ENCODE data around the gene POLA2. TPM values are rescaled to one million over a fixed set of nuclear protein-coding genes. Genes with fewer than 3 reads are reported as not detected.

POLA2 gene
- polyA plus RNA-seq, 3 donors = 4.0 to 8.3 (median 5.2) TPM

DNA sequence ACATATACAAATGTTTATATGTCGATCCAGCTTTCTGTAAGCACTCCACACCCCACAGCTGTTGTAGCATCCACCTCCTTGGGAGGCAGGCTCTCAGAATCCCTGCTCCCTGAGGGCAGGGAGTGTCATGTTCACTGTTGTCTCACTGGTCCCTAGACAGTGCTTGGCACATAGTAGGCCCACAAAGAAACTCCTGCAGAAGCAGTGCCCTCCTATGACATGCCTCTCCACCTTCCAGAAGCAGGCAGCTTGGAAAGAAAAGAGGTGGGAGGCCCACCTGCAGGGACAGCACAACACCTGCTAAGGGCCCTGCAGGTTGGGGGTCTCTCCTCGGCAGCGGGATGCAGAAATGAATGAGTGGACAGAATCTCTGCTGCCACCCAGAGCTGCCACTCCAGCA lies 41.8 kb downstream of the POLA2 start:
- no peak overlapping the region for H3K27ac Mint-ChIP-seq
- peaks cover 26% of the 10 kb centered on the region for H3K4me1 Mint-ChIP-seq
- H4K20me1 ChIP-seq (ENCODE audit: insufficient read depth, low read length) = no peaks in the 10 kb centered on the region
- H3K9me3 ChIP-seq (replicated peaks in 1 of 2; ENCODE audit: control insufficient read depth in 1 of 2, insufficient read depth in 1 of 2, low read length in 2 of 2) = no peaks in the 10 kb centered on the region
- DNase-seq = no peak
- H3K36me3 Mint-ChIP-seq = peaks cover 29 to 36% of the 10 kb centered on the region in 2 donors
- no peak overlapping the region for H3K4me3 Mint-ChIP-seq
- WGBS (ENCODE audit: insufficient coverage) = no CpG with 5 or more reads among the region's 3 CpGs
- no peak overlapping the region for H3K4me2 ChIP-seq (replicated peaks; ENCODE audit: extremely low read depth, low read length, poor library complexity, severe bottlenecking)
- H3K27me3 Mint-ChIP-seq (ENCODE audit: low read depth in 3 of 3) = peaks cover 2 to 5% (median 3%) of the 10 kb centered on the region in 3 donors
- no peaks in the 10 kb centered on the region for H3K79me2 ChIP-seq (ENCODE audit: insufficient read depth, low read length)
- H3K27me3 ChIP-seq (ENCODE audit: control insufficient read depth in 2 of 2, insufficient read depth in 2 of 2, low read length in 2 of 2) = no peaks in the 10 kb centered on the region
- no peak overlapping the region for H2AFZ ChIP-seq (ENCODE audit: insufficient read depth, low read depth, low read length, poor library complexity, severe bottlenecking)
- no peak overlapping the region for H3K9ac ChIP-seq (ENCODE audit: insufficient read depth, low read length, poor library complexity, severe bottlenecking)
- H3K4me3 ChIP-seq (replicated peaks in 1 of 3; ENCODE audit: low read depth in 2 of 3, low read length in 3 of 3) = no peak overlapping the region
- H3K27ac ChIP-seq (ENCODE audit: low read depth in 1 of 2, low read length in 2 of 2) = no peak overlapping the region
- intact Hi-C loops (cut with micrococcal nuclease) = no loop called here
- H3K4me1 ChIP-seq (ENCODE audit: control insufficient read depth in 1 of 2, insufficient read depth in 2 of 2, low read length in 2 of 2) = peaks cover 18 to 29% of the 10 kb centered on the region in 2 donors
- peaks cover 0 to 5% (median 0%) of the 10 kb centered on the region in 7 donors for H3K9me3 Mint-ChIP-seq
- TF ChIP-seq CTCF (IDR thresholded peaks at IDR 0.05) = no peak
- H3K36me3 ChIP-seq (replicated peaks in 1 of 2; ENCODE audit: control insufficient read depth in 1 of 2, insufficient read depth in 2 of 2, low read length in 2 of 2) = peaks cover 2 to 14% of the 10 kb centered on the region in 2 donors

- Histone ChIP-seq H3K4me3 (replicated peaks in 1 of 3; ENCODE audit: low read depth in 2 of 3, low read length in 3 of 3) (no peak overlapping the region), H4K20me1 (ENCODE audit: insufficient read depth, low read length) (no peaks in the 10 kb centered on the region), H3K79me2 (ENCODE audit: insufficient read depth, low read length) (no peaks in the 10 kb centered on the region), H2AFZ (ENCODE audit: insufficient read depth, low read depth, low read length, poor library complexity, severe bottlenecking) (no peak overlapping the region), H3K9ac (ENCODE audit: insufficient read depth, low read length, poor library complexity, severe bottlenecking) (no peak overlapping the region), H3K9me3 (replicated peaks in 1 of 2; ENCODE audit: control insufficient read depth in 1 of 2, insufficient read depth in 1 of 2, low read length in 2 of 2) (no peaks in the 10 kb centered on the region), H3K36me3 (replicated peaks in 1 of 2; ENCODE audit: control insufficient read depth in 1 of 2, insufficient read depth in 2 of 2, low read length in 2 of 2) (peaks cover 0 to 9% of the 10 kb centered on the region in 2 donors), H3K4me2 (replicated peaks; ENCODE audit: extremely low read depth, low read length, poor library complexity, severe bottlenecking) (no peak overlapping the region), H3K27me3 (ENCODE audit: control insufficient read depth in 2 of 2, insufficient read depth in 2 of 2, low read length in 2 of 2) (no peaks in the 10 kb centered on the region), H3K4me1 (ENCODE audit: control insufficient read depth in 1 of 2, insufficient read depth in 2 of 2, low read length in 2 of 2) (peaks cover 24 to 35% of the 10 kb centered on the region in 2 donors), H3K27ac (ENCODE audit: low read depth in 1 of 2, low read length in 2 of 2) (no peak overlapping the region)
- H3K9me3 Mint-ChIP-seq = peaks cover 0 to 5% (median 0%) of the 10 kb centered on the region in 7 donors
- peaks cover 3 to 8% (median 8%) of the 10 kb centered on the region in 3 donors for H3K27me3 Mint-ChIP-seq (ENCODE audit: low read depth in 3 of 3)
- WGBS (ENCODE audit: insufficient coverage) = 91% methylated on average over 4 of the region's 4 CpGs
- peaks cover 27 to 30% of the 10 kb centered on the region in 2 donors for H3K36me3 Mint-ChIP-seq
- TF ChIP-seq CTCF (IDR thresholded peaks at IDR 0.05) = no peak
- no peak for DNase-seq
- no peak overlapping the region for H3K4me3 Mint-ChIP-seq
- H3K4me1 Mint-ChIP-seq = peaks cover 32% of the 10 kb centered on the region
- intact Hi-C loops (cut with micrococcal nuclease) = no loop called here
- H3K27ac Mint-ChIP-seq = no peak overlapping the region
Observed at GRCh38 chr11:65304110-65304509, 42.3 kb downstream of the POLA2 start.
